SK-N-DZ (cell line): Measurements from ENCODE around the gene SNTA1.
"Not testable (repeated sequence)": the region's sequence is repeated elsewhere in the genome, so short reads cannot be mapped to it uniquely, and the experiment has no call there.

ENCODE experiments used
- DNase-seq: peaks from one replicate; pipeline ENCODE4 v3.0.0-alpha.2; 2015; ENCODE audit warnings: low spot score

The SNTA1 gene

GRCh38 chr20:33433465-33434234 is 9.9 kb downstream of the SNTA1 start:
- DNase-seq = no peak

GRCh38 chr20:33431797-33432381 is 11.7 kb downstream of the SNTA1 start:
- no peak for DNase-seq

- not testable (repeated sequence) for DNase-seq
These were observed 19.7 kb downstream of the SNTA1 start for GRCh38 chr20:33423875-33424274.

- no peak for DNase-seq
These were observed 20.3 kb downstream of the SNTA1 start for GRCh38 chr20:33423141-33423834.

GRCh38 chr20:33419140-33419974 is 24.2 kb downstream of the SNTA1 start:
- DNase-seq = no peak

GRCh38 chr20:33418033-33418432 is 25.5 kb downstream of the SNTA1 start:
- DNase-seq = no peak

- peak; percentile 42 for DNase-seq
These were observed 27.6 kb downstream of the SNTA1 start for GRCh38 chr20:33415948-33416347.

- DNase-seq = no peak
These were observed 31.1 kb downstream of the SNTA1 start for GRCh38 chr20:33412484-33412838.

- no peak for DNase-seq
These were observed 31.7 kb downstream of the SNTA1 start for GRCh38 chr20:33411711-33412483.

GRCh38 chr20:33411242-33411641 is 32.3 kb downstream of the SNTA1 start:
- no peak for DNase-seq

GRCh38 chr20:33410081-33410742 is 33.4 kb downstream of the SNTA1 start:
- DNase-seq = no peak

- no peak for DNase-seq
These were observed 34.6 kb downstream of the SNTA1 start for GRCh38 chr20:33408716-33409654.

GRCh38 chr20:33408313-33408712 is 35.2 kb downstream of the SNTA1 start:
- no peak for DNase-seq

- no peak for DNase-seq
These were observed 35.8 kb downstream of the SNTA1 start for GRCh38 chr20:33407796-33408195.

- DNase-seq = no peak
These were observed 36.3 kb downstream of the SNTA1 start for GRCh38 chr20:33407251-33407650.

- no peak for DNase-seq
These were observed 39.3 kb downstream of the SNTA1 start for GRCh38 chr20:33404281-33404680.

- peak; percentile 35 for DNase-seq
These were observed 41.6 kb downstream of the SNTA1 start for GRCh38 chr20:33401921-33402369.

- peak; percentile 96 for DNase-seq
These were observed 42.2 kb downstream of the SNTA1 start, which contains the start of gene CDK5RAP1 for GRCh38 chr20:33401184-33401920. TSS of gene CDK5RAP1 (minus strand) at chr20:33401519. CDS start at chr20:33397064, 4,455 bp downstream.

- DNase-seq = no peak
These were observed 42.8 kb downstream of the SNTA1 start for GRCh38 chr20:33400812-33401183.
